Vagina (tissue), 2 donors: ENCODE results near the gene HOXA10.

Experiments
- POLR2A ChIP-seq, 2 donors: fragments of 450-650 bp; IDR thresholded peaks; one replicate each; pipeline ENCODE4 v1.6.1; 2017; ENCODE audit warnings: antibody characterized with exemption in 2 of 2, mild to moderate bottlenecking in 2 of 2, moderate library complexity in 2 of 2
- TF ChIP-seq, protein P1 (sequence below), 3 experiments: fragments of 450-650 bp in 2 of 3; fragments of 200-600 bp in 1 of 3; sonication (generic) in 1 of 3; IDR thresholded peaks; one replicate each; pipeline ENCODE4 v1.5.1; 2017 to 2019; ENCODE audit warnings: antibody characterized with exemption in 3 of 3, mild to moderate bottlenecking in 2 of 3, moderate library complexity in 2 of 3

- no peak for TF ChIP-seq POLR2A (IDR thresholded peaks at IDR 0.05)
- TF ChIP-seq, protein P1, sequence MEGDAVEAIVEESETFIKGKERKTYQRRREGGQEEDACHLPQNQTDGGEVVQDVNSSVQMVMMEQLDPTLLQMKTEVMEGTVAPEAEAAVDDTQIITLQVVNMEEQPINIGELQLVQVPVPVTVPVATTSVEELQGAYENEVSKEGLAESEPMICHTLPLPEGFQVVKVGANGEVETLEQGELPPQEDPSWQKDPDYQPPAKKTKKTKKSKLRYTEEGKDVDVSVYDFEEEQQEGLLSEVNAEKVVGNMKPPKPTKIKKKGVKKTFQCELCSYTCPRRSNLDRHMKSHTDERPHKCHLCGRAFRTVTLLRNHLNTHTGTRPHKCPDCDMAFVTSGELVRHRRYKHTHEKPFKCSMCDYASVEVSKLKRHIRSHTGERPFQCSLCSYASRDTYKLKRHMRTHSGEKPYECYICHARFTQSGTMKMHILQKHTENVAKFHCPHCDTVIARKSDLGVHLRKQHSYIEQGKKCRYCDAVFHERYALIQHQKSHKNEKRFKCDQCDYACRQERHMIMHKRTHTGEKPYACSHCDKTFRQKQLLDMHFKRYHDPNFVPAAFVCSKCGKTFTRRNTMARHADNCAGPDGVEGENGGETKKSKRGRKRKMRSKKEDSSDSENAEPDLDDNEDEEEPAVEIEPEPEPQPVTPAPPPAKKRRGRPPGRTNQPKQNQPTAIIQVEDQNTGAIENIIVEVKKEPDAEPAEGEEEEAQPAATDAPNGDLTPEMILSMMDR (IDR thresholded peaks at IDR 0.05): no peak
Observed at GRCh38 chr7:27156508-27156898, 17.6 kb downstream of the HOXA10 start, which contains the start of gene HOXA7.
